ENCODE data around the gene MATK.
"Not testable (repeated sequence)": the region's sequence is repeated elsewhere in the genome, so short reads cannot be mapped to it uniquely, and the experiment has no call there.

MATK gene

GRCh38 chr19:3759482-3760254, 26.5 kb downstream of the MATK start:
- Mint-ChIP-seq H3K27ac (no peak overlapping the region), H3K4me3 (peak overlapping the region; percentile 99), H3K9me3 (no peaks in the 10 kb centered on the region), H3K4me1 (peaks cover 46% of the 10 kb centered on the region), H3K27me3 (no peaks in the 10 kb centered on the region), H3K36me3 (peaks cover 9% of the 10 kb centered on the region)

- not testable (repeated sequence) for H3K27ac Mint-ChIP-seq, H3K9me3 Mint-ChIP-seq, H3K4me3 Mint-ChIP-seq, H3K27me3 Mint-ChIP-seq
- peaks cover 50% of the 10 kb centered on the region for H3K4me1 Mint-ChIP-seq
- H3K36me3 Mint-ChIP-seq: peaks cover 11% of the 10 kb centered on the region
Measured at GRCh38 chr19:3758297-3758696, 27.9 kb downstream of the MATK start.

- H3K4me1 Mint-ChIP-seq: peaks cover 44% of the 10 kb centered on the region
- not testable (repeated sequence) for H3K4me3 Mint-ChIP-seq, H3K9me3 Mint-ChIP-seq, H3K27ac Mint-ChIP-seq, H3K36me3 Mint-ChIP-seq, H3K27me3 Mint-ChIP-seq
Measured at GRCh38 chr19:3757705-3758104, 28.5 kb downstream of the MATK start.

GRCh38 chr19:3753631-3754410, 32.4 kb downstream of the MATK start:
- Mint-ChIP-seq H3K9me3 (no peaks in the 10 kb centered on the region), H3K4me3 (no peak overlapping the region), H3K27ac (no peak overlapping the region), H3K4me1 (peaks cover 22% of the 10 kb centered on the region), H3K27me3 (no peaks in the 10 kb centered on the region), H3K36me3 (peaks cover 13% of the 10 kb centered on the region)

- no peaks in the 10 kb centered on the region for H3K9me3 Mint-ChIP-seq
- H3K4me1 Mint-ChIP-seq: peaks cover 21% of the 10 kb centered on the region
- no peaks in the 10 kb centered on the region for H3K27me3 Mint-ChIP-seq
- no peak overlapping the region for H3K27ac Mint-ChIP-seq
- no peak overlapping the region for H3K4me3 Mint-ChIP-seq
- peaks cover 13% of the 10 kb centered on the region for H3K36me3 Mint-ChIP-seq
Measured at GRCh38 chr19:3752492-3752891, 33.7 kb downstream of the MATK start.

GRCh38 chr19:3751236-3751635, 34.9 kb downstream of the MATK start:
- Mint-ChIP-seq H3K9me3 (no peaks in the 10 kb centered on the region), H3K27me3 (no peaks in the 10 kb centered on the region), H3K27ac (no peak overlapping the region), H3K4me1 (peaks cover 17% of the 10 kb centered on the region), H3K4me3 (no peak overlapping the region), H3K36me3 (peaks cover 13% of the 10 kb centered on the region)

- H3K27me3 Mint-ChIP-seq: no peaks in the 10 kb centered on the region
- H3K4me1 Mint-ChIP-seq: peaks cover 10% of the 10 kb centered on the region
- no peaks in the 10 kb centered on the region for H3K9me3 Mint-ChIP-seq
- H3K4me3 Mint-ChIP-seq: no peak overlapping the region
- no peak overlapping the region for H3K27ac Mint-ChIP-seq
- peaks cover 13% of the 10 kb centered on the region for H3K36me3 Mint-ChIP-seq
Measured at GRCh38 chr19:3750211-3750610, 36.0 kb downstream of the MATK start.

GRCh38 chr19:3748965-3749364, 37.2 kb downstream of the MATK start:
- no peaks in the 10 kb centered on the region for H3K4me1 Mint-ChIP-seq
- no peak overlapping the region for H3K27ac Mint-ChIP-seq
- no peak overlapping the region for H3K4me3 Mint-ChIP-seq
- H3K27me3 Mint-ChIP-seq: no peaks in the 10 kb centered on the region
- peaks cover 8% of the 10 kb centered on the region for H3K36me3 Mint-ChIP-seq
- H3K9me3 Mint-ChIP-seq: no peaks in the 10 kb centered on the region

GRCh38 chr19:3746371-3747056, 39.7 kb downstream of the MATK start:
- Mint-ChIP-seq H3K27ac (no peak overlapping the region), H3K27me3 (no peaks in the 10 kb centered on the region), H3K4me3 (no peak overlapping the region), H3K36me3 (peaks cover 8% of the 10 kb centered on the region), H3K9me3 (no peaks in the 10 kb centered on the region), H3K4me1 (no peaks in the 10 kb centered on the region)

- H3K27ac Mint-ChIP-seq: no peak overlapping the region
- peaks cover 6% of the 10 kb centered on the region for H3K36me3 Mint-ChIP-seq
- no peaks in the 10 kb centered on the region for H3K4me1 Mint-ChIP-seq
Measured at GRCh38 chr19:3745363-3746045, 40.7 kb downstream of the MATK start.

GRCh38 chr19:3743486-3743885, 42.7 kb downstream of the MATK start:
- Mint-ChIP-seq H3K4me3 (no peak overlapping the region), H3K27ac (no peak overlapping the region), H3K9me3 (no peaks in the 10 kb centered on the region), H3K4me1 (peaks cover 13% of the 10 kb centered on the region), H3K27me3 (no peaks in the 10 kb centered on the region), H3K36me3 (no peaks in the 10 kb centered on the region)

More at GRCh38 chr19:3745363-3746045, 40.7 kb downstream of the MATK start:
- H3K4me3 Mint-ChIP-seq: no peak overlapping the region
- no peaks in the 10 kb centered on the region for H3K9me3 Mint-ChIP-seq
- no peaks in the 10 kb centered on the region for H3K27me3 Mint-ChIP-seq

GRCh38 chr19:3740431-3740830, 45.8 kb downstream of the MATK start:
- Mint-ChIP-seq H3K27me3 (no peaks in the 10 kb centered on the region), H3K4me3 (no peak overlapping the region), H3K27ac (no peak overlapping the region), H3K9me3 (no peaks in the 10 kb centered on the region), H3K4me1 (peaks cover 26% of the 10 kb centered on the region), H3K36me3 (peaks cover 6% of the 10 kb centered on the region)

GRCh38 chr19:3738477-3739220, 47.5 kb downstream of the MATK start:
- Mint-ChIP-seq H3K27me3 (no peaks in the 10 kb centered on the region), H3K4me1 (peaks cover 26% of the 10 kb centered on the region), H3K27ac (peak overlapping the region; percentile 41), H3K36me3 (peaks cover 6% of the 10 kb centered on the region), H3K4me3 (no peak overlapping the region), H3K9me3 (no peaks in the 10 kb centered on the region)

- Mint-ChIP-seq H3K36me3 (peaks cover 7% of the 10 kb centered on the region), H3K27ac (peak overlapping the region; percentile 9), H3K27me3 (no peaks in the 10 kb centered on the region), H3K4me3 (no peak overlapping the region), H3K9me3 (no peaks in the 10 kb centered on the region), H3K4me1 (peaks cover 26% of the 10 kb centered on the region)
Measured at GRCh38 chr19:3737487-3738205, 48.5 kb downstream of the MATK start.
